Right lobe of liver (tissue), 4 donors: ENCODE measurements around the gene FILIP1.

ENCODE experiments used
- CTCF ChIP-seq, 4 donors: fragments of 200-600 bp in 3 of 4; fragments of 450-650 bp in 1 of 4; IDR thresholded peaks; one replicate each; pipeline versions ENCODE4 v1.5.1 to v1.8.0; 2016 to 2022; ENCODE audit warnings: antibody characterized with exemption in 4 of 4, mild to moderate bottlenecking in 2 of 4
- POLR2A ChIP-seq: fragments of 450-650 bp; IDR thresholded peaks from one replicate; pipeline ENCODE4 v1.6.1; 2017; ENCODE audit warnings: antibody characterized with exemption, mild to moderate bottlenecking
- donor health status: DM: no; HTN: no; CAD: no.
- donor health status: DM: no; HTN: no; CAD: no.
- donor health status: DM: no; HTN: yes; CAD: no.

GRCh38 chr6:75493400-75494064 lies at the start of gene FILIP1:
- TF ChIP-seq POLR2A (no peak), CTCF (IDR thresholded peaks at IDR 0.05) (no peak)
